ENCODE measurements around the gene DYNC1LI1.

DNA sequence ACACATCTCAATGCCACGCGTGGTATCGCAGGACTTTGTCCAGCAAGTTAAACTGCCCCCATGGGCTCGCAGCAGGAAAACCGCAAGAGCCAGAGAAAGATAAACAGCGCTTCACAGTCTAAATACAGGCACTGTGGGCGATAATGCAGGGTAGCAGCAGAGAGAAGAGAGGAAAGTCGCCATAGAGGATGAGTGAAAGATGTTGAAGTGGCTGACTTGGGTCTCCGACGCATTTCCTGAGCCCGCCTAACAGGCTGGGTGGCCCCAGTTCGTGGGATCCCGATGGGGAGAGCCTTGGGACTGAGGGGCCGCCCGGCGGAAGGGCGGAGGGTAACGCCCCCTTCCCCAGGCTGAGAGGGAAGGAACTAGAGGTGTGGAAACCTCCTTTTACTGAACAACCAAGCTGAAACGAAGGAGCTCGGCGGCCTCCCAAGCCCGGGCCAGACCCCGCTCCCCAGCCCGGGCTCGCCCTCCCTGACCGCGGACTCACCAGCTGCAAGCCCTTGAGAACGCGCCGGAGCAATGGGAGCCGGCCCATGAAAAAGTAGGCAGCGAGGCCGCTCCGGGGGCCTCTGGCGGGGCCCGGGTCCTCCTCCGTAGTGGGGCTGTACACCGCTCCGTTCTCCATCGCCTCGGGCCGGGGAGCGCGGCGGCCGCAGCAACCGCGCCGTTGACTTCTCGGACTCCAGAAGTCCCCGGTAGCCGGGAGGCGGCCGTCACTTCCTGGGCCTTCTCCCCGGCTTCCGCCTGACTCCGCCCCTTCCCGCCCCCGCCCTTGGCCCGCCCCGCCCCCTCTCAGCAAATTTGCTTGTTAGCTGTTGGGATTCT lies 68.3 kb downstream of the DYNC1LI1 start, which contains the start of gene CMTM6:
- TF ChIP-seq CTCF (IDR thresholded peaks at IDR 0.05 in 4 of 5, conservative IDR thresholded peaks at IDR 0.05 in 1 of 5) (no peak), POLR2A (IDR thresholded peaks at IDR 0.05) (peak; percentile 62 to 63)

Measured in gastrocnemius medialis (tissue), 4 donors.